ENCODE data around the gene UBQLN1. TPM values are rescaled to one million over a fixed set of nuclear protein-coding genes. Genes with fewer than 3 reads are reported as not detected.
"Not testable (repeated sequence)": the region's sequence is repeated elsewhere in the genome, so short reads cannot be mapped to it uniquely, and the experiment has no call there.

Gene UBQLN1
- total RNA-seq, 2 experiments from 2014 or later: 88.9 to 92.9 TPM

- H3K9me3 Mint-ChIP-seq: no peaks in the 10 kb centered on the region
- no peak for DNase-seq
- H3K4me1 Mint-ChIP-seq: no peaks in the 10 kb centered on the region
- no peak overlapping the region for H3K27ac Mint-ChIP-seq
- no peaks in the 10 kb centered on the region for H3K27me3 Mint-ChIP-seq
- no peak overlapping the region for H3K4me3 Mint-ChIP-seq
- H3K36me3 Mint-ChIP-seq: peaks cover 14% of the 10 kb centered on the region
Observed at GRCh38 chr9:83630938-83631457, 76.8 kb downstream of the UBQLN1 start.

DNA sequence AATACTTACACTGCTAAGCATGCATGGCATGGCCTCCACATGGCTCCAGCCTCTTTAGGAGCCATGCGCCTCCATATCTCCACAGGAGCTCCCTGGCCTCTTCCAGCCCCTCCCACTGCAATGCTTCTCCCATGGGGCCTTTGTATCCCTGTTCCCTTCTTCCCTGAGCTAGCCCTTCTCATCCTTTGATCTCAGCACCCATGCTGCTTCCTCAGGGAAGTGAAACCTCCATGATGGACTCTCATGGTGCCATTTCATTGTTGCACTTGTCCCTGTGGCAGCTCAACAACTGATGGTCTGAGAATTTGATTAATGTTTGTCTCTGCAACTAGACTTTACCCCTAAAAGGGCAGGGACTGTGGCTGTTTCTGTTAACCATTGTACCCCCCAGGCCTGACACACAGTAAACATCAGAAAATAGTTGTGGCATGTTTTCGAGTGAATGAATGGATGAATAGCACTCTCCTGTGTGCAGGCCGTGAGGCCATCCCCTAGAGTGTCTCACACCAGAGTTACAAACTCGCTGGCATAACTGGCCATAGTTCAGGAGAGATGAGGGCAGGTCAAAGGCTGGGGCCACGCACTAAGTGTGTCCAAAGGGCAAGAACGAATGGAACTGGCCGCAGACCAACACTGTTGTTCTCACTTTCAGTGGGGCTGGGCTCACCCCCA lies 78.2 kb downstream of the UBQLN1 start:
- H3K9me3 Mint-ChIP-seq: no peaks in the 10 kb centered on the region
- H3K36me3 Mint-ChIP-seq: peaks cover 20% of the 10 kb centered on the region
- DNase-seq: no peak
- no peak overlapping the region for H3K4me3 Mint-ChIP-seq
- H3K4me1 Mint-ChIP-seq: peaks cover 5% of the 10 kb centered on the region
- no peak overlapping the region for H3K27ac Mint-ChIP-seq
- no peaks in the 10 kb centered on the region for H3K27me3 Mint-ChIP-seq

DNA sequence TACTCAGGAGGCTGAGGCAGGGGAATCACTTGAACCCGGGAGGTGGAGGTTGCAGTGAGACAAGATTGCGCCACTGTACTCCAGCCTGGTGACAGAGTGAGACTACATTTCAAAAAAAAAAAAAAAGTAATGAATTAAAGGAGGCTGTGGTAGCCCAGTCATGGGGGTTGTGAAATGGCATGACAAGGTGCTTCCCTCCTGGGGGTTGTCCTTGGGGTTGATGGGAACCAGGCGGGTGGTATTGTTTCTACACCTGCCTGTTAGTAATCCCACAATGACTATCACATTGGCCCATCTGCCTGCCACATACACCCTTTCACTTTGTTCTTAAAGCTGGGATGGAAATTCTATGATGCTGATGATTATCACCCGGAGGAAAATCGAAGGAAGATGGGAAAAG lies 79.2 kb downstream of the UBQLN1 start:
- H3K27me3 Mint-ChIP-seq: no peaks in the 10 kb centered on the region
- peaks cover 12% of the 10 kb centered on the region for H3K4me1 Mint-ChIP-seq
- H3K27ac Mint-ChIP-seq: no peak overlapping the region
- no peak for DNase-seq
- H3K4me3 Mint-ChIP-seq: no peak overlapping the region
- peaks cover 2% of the 10 kb centered on the region for H3K9me3 Mint-ChIP-seq
- peaks cover 24% of the 10 kb centered on the region for H3K36me3 Mint-ChIP-seq

DNA sequence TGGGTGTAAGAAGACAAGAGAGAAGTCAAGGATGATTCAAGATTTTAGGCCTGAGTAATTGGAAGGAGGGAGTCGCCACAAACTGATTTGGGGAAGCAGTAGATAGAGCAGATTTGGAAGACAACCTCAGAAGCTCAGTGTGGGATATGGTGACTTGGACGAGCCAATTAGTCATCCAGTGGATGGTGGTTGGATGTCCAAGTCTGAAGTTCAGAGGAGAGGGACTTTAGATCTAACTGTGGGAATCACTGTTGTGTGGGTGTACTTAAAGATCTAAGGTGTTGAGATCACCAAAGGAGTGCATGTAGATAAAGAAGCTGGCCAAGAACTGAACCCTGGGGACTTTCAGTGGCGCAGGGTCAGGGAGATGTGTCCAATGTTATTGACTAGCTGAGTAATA lies 82.6 kb downstream of the UBQLN1 start:
- H3K4me3 Mint-ChIP-seq: no peak overlapping the region
- H3K9me3 Mint-ChIP-seq: peaks cover 2% of the 10 kb centered on the region
- H3K27me3 Mint-ChIP-seq: no peaks in the 10 kb centered on the region
- H3K36me3 Mint-ChIP-seq: peaks cover 20% of the 10 kb centered on the region
- peaks cover 15% of the 10 kb centered on the region for H3K4me1 Mint-ChIP-seq
- H3K27ac Mint-ChIP-seq: no peak overlapping the region
- DNase-seq: no peak

DNA sequence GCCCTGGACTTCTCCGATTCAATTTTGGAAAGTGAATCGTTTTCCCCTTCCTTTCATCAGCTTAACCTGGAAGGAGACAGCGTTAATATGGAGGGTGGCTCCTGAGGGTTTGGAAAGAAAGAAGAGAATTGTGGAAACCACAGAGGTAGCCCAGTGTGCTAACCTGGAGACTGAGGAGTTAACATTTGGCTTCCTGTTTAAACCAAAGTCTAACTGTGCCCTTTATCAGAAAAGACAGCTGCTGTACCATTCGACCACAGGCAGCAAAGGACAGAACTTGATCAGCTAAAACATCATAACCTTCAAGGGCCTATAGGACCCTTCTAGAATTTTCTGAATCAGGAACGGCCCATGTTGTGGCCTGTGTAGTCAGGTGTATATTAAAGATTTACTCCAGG lies 84.1 kb downstream of the UBQLN1 start:
- peak overlapping the region; percentile 81 for H3K4me3 Mint-ChIP-seq
- DNase-seq: no peak
- H3K27me3 Mint-ChIP-seq: no peaks in the 10 kb centered on the region
- H3K9me3 Mint-ChIP-seq: peaks cover 2% of the 10 kb centered on the region
- peaks cover 15% of the 10 kb centered on the region for H3K4me1 Mint-ChIP-seq
- peaks cover 13% of the 10 kb centered on the region for H3K36me3 Mint-ChIP-seq
- H3K27ac Mint-ChIP-seq: peak overlapping the region; percentile 94

DNA sequence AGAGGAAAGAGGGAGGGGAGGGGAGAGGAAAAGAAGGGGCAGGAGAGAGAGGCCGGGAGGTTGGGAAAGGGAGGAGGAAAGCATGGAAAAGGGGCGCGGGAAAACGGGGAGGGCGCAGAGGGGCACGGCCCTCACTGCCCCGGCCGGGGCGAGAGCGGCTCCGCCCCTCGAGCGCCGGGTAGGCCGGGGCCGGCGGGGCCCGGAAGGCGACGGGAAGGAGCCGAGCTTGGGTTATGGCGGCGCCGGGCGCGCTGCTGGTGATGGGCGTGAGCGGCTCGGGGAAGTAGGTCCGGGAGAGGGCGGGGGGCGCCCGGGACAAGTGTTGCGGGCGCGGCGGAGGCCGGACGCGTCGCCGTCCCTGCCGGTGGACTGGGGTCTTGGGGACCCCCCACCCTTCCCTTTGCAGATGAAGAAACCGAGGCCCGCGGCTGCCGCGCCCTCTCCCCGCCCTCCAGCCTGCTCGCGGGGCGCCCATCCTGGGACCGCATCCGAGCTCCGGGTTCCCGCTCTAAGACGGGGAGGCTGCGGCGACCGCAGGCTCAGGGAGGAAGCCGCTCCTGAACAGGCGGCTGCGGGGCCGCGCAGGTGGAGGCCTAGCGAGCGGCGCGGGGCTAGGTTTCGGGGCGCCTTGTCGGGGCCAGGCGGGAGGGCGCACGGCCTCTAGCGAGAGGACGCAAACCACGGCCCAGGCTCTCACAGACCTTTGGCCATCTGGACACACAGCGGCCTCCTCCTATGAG lies 84.6 kb downstream of the UBQLN1 start, which contains the start of gene IDNK:
Gene IDNK, plus strand, starts transcription at position 205 of the 740 bp plus-strand sequence. Its CDS starts 29 bp downstream, at position 234.
- no peaks in the 10 kb centered on the region for H3K27me3 Mint-ChIP-seq
- H3K4me3 Mint-ChIP-seq: peak within 1 kb of the TSS; percentile 81
- H3K9me3 Mint-ChIP-seq: peaks cover 2% of the 10 kb centered on the region
- DNase-seq: peak; percentile 70
- peaks cover 11% of the 10 kb centered on the region for H3K36me3 Mint-ChIP-seq
- peak within 1 kb of the TSS; percentile 94 for H3K27ac Mint-ChIP-seq
- H3K4me1 Mint-ChIP-seq: peaks cover 15% of the 10 kb centered on the region

GRCh38 chr9:83622433-83622938 lies 85.3 kb downstream of the UBQLN1 start:
- Mint-ChIP-seq H3K27ac (peak overlapping the region; percentile 94), H3K9me3 (peaks cover 2% of the 10 kb centered on the region), H3K36me3 (peaks cover 10% of the 10 kb centered on the region), H3K4me1 (peaks cover 15% of the 10 kb centered on the region), H3K27me3 (no peaks in the 10 kb centered on the region), H3K4me3 (peak overlapping the region; percentile 81)
- no peak for DNase-seq

- Mint-ChIP-seq H3K4me3 (no peak overlapping the region), H3K4me1 (peaks cover 15% of the 10 kb centered on the region), H3K36me3 (peaks cover 10% of the 10 kb centered on the region), H3K9me3 (peaks cover 2% of the 10 kb centered on the region), H3K27me3 (no peaks in the 10 kb centered on the region), H3K27ac (no peak overlapping the region)
- peak; percentile 33 for DNase-seq
Observed at GRCh38 chr9:83620841-83621636, 86.7 kb downstream of the UBQLN1 start.

DNA sequence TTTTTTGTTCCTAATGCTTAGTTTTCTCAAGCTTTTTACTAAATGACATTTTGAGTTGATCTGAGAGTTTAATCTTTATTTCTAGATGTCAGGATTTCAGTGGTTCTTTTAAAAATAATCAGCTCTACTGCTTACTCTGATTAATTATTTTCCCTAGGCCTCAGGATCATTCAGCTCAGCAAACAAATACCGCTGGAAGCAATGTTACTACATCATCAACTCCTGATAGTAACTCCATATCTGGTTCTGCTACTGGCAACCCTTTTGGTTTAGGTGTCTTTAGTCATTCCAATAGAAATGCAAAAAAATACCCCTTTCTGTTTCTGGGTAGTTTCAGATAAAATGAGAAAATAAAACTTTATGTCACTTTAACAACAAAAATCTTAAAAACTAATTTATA lies 90.5 kb downstream of the UBQLN1 start:
- Mint-ChIP-seq H3K36me3 (no peaks in the 10 kb centered on the region), H3K4me3 (no peak overlapping the region), H3K27ac (no peak overlapping the region), H3K27me3 (no peaks in the 10 kb centered on the region), H3K9me3 (no peaks in the 10 kb centered on the region), H3K4me1 (peaks cover 3% of the 10 kb centered on the region)
- DNase-seq: no peak

GRCh38 chr9:83613298-83613697 lies 94.5 kb downstream of the UBQLN1 start:
- not testable (repeated sequence) for H3K9me3 Mint-ChIP-seq, DNase-seq, H3K36me3 Mint-ChIP-seq, H3K4me1 Mint-ChIP-seq, H3K4me3 Mint-ChIP-seq, H3K27me3 Mint-ChIP-seq, H3K27ac Mint-ChIP-seq

Other genes starting within 250 kb of the UBQLN1 start
- under 1 TPM; 0.52 to 0.80 TPM for gene FRMD3, start 169.6 kb downstream of the UBQLN1 start, total RNA-seq
- gene IDNK, start 84.8 kb downstream of the UBQLN1 start, total RNA-seq: 1 to 10 TPM; 5.5 to 5.7 TPM
- gene GKAP1, start 109.8 kb upstream of the UBQLN1 start, total RNA-seq: 1 to 10 TPM; 3.1 to 3.9 TPM
- 1 to 10 TPM; 1.9 to 2.0 TPM for gene KIF27, start 213.5 kb upstream of the UBQLN1 start, total RNA-seq